Nasal cavity respiratory epithelium epithelial cell of viscerocranial mucosa (primary cell): ENCODE data around the gene MGAT4B. TPM values are rescaled to one million over a fixed set of nuclear protein-coding genes. Genes with fewer than 3 reads are reported as not detected.

Source experiments
- total RNA-seq: library from RNA; depleted of rRNA; stranded (reverse); fragments of >200 nt; gene quantifications from 2 replicates; pipeline ENCODE4 v1.2.3, GENCODE V29; 2014

Gene MGAT4B
- 95.3 and 270 TPM in 2 replicates for total RNA-seq

GRCh38 chr5:179806250-179807048 lies at the start of gene MGAT4B:
Gene MGAT4B, minus strand, starts transcription at chr5:179806866. Its CDS starts 283 bp downstream, at chr5:179806583.

GRCh38 chr5:179820483-179821297 lies 14.0 kb upstream of the MGAT4B start, which contains the start of gene SQSTM1:
Gene SQSTM1, plus strand, starts transcription at chr5:179820905. Its CDS starts 32 bp downstream, at chr5:179820937.

GRCh38 chr5:179793468-179794139 lies 13.1 kb downstream of the MGAT4B start, which contains the start of gene LTC4S:
Gene LTC4S, plus strand, starts transcription at chr5:179793986. Its CDS starts 95 bp downstream, at chr5:179794081.

Other genes with a start within 250 kb of the MGAT4B start
- 527 and 722 TPM in 2 replicates for gene HNRNPH1, start 183.2 kb downstream of the MGAT4B start, total RNA-seq
- gene CBY3, start 125.8 kb downstream of the MGAT4B start, total RNA-seq = 0.34 TPM in 1 of 2 replicates, not detected in the other
- gene CANX, start 107.9 kb downstream of the MGAT4B start, total RNA-seq = 899 and 1,499 TPM in 2 replicates
- gene MAML1, start 74.0 kb downstream of the MGAT4B start, total RNA-seq = 7.2 and 13.8 TPM in 2 replicates
- gene LTC4S, start 12.9 kb downstream of the MGAT4B start, total RNA-seq = 0.34 TPM in 1 of 2 replicates, not detected in the other
- 655 and 811 TPM in 2 replicates for gene SQSTM1, start 14.0 kb upstream of the MGAT4B start, total RNA-seq
- 10.3 and 12.8 TPM in 2 replicates for gene MRNIP, start 52.0 kb upstream of the MGAT4B start, total RNA-seq
- 42.7 and 94.3 TPM in 2 replicates for gene TBC1D9B, start 101.0 kb upstream of the MGAT4B start, total RNA-seq